ENCODE results near the gene GRIK2.

GRIK2 gene

GRCh38 chr6:102015431-102015830 lies 621.9 kb downstream of the GRIK2 start:
- TF ChIP-seq SIN3A (IDR thresholded peaks at IDR 0.05; ENCODE audit: borderline replicate concordance, insufficient read depth, low read length) (no peak), TAF1 (IDR thresholded peaks at IDR 0.05; ENCODE audit: borderline replicate concordance, insufficient read depth, low read length) (no peak), FOXP2 (optimal IDR thresholded peaks at IDR 0.05; ENCODE audit: borderline replicate concordance, extremely low read depth, extremely low read length, insufficient read depth) (no peak), POLR2AphosphoS5 (IDR thresholded peaks at IDR 0.05; ENCODE audit: low read depth, low read length) (no peak)
- TF ChIP-seq, protein P1, sequence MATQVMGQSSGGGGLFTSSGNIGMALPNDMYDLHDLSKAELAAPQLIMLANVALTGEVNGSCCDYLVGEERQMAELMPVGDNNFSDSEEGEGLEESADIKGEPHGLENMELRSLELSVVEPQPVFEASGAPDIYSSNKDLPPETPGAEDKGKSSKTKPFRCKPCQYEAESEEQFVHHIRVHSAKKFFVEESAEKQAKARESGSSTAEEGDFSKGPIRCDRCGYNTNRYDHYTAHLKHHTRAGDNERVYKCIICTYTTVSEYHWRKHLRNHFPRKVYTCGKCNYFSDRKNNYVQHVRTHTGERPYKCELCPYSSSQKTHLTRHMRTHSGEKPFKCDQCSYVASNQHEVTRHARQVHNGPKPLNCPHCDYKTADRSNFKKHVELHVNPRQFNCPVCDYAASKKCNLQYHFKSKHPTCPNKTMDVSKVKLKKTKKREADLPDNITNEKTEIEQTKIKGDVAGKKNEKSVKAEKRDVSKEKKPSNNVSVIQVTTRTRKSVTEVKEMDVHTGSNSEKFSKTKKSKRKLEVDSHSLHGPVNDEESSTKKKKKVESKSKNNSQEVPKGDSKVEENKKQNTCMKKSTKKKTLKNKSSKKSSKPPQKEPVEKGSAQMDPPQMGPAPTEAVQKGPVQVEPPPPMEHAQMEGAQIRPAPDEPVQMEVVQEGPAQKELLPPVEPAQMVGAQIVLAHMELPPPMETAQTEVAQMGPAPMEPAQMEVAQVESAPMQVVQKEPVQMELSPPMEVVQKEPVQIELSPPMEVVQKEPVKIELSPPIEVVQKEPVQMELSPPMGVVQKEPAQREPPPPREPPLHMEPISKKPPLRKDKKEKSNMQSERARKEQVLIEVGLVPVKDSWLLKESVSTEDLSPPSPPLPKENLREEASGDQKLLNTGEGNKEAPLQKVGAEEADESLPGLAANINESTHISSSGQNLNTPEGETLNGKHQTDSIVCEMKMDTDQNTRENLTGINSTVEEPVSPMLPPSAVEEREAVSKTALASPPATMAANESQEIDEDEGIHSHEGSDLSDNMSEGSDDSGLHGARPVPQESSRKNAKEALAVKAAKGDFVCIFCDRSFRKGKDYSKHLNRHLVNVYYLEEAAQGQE (IDR thresholded peaks at IDR 0.05; ENCODE audit: insufficient read depth in 1 of 2, low read depth in 2 of 2, low read length in 2 of 2), result no peak

DNA sequence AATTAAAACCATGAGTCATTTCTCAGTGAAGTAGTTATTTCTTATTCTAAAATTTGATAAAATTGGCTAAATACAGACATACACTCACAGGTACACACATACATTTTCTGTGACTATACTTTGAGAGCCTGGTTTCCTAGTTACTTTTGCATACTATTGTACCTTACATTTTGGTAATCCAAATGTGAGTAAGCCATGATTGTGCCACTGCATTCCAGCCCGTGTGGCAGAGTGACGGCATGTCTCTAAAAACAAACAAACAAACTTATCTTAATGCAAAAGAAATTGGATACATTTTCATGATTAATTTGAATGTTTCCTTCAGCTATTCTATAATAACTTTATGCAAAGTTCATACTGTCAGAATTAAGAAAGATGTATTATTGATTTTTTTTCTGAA lies 628.8 kb downstream of the GRIK2 start:
- TF ChIP-seq, protein P1 (IDR thresholded peaks at IDR 0.05; ENCODE audit: insufficient read depth in 1 of 2, low read depth in 2 of 2, low read length in 2 of 2), result no peak
- TF ChIP-seq POLR2AphosphoS5 (IDR thresholded peaks at IDR 0.05; ENCODE audit: low read depth, low read length) (no peak), FOXP2 (optimal IDR thresholded peaks at IDR 0.05; ENCODE audit: borderline replicate concordance, extremely low read depth, extremely low read length, insufficient read depth) (no peak), SIN3A (IDR thresholded peaks at IDR 0.05; ENCODE audit: borderline replicate concordance, insufficient read depth, low read length) (no peak), TAF1 (IDR thresholded peaks at IDR 0.05; ENCODE audit: borderline replicate concordance, insufficient read depth, low read length) (no peak)

GRCh38 chr6:102022803-102023202 lies 629.3 kb downstream of the GRIK2 start:
- no peak for TF ChIP-seq POLR2AphosphoS5 (IDR thresholded peaks at IDR 0.05; ENCODE audit: low read depth, low read length)
- no peak for TF ChIP-seq SIN3A (IDR thresholded peaks at IDR 0.05; ENCODE audit: borderline replicate concordance, insufficient read depth, low read length)
- TF ChIP-seq FOXP2 (optimal IDR thresholded peaks at IDR 0.05; ENCODE audit: borderline replicate concordance, extremely low read depth, extremely low read length, insufficient read depth), result no peak
- TF ChIP-seq, protein P1 (IDR thresholded peaks at IDR 0.05; ENCODE audit: insufficient read depth in 1 of 2, low read depth in 2 of 2, low read length in 2 of 2), result no peak
- TF ChIP-seq TAF1 (IDR thresholded peaks at IDR 0.05; ENCODE audit: borderline replicate concordance, insufficient read depth, low read length), result no peak

DNA sequence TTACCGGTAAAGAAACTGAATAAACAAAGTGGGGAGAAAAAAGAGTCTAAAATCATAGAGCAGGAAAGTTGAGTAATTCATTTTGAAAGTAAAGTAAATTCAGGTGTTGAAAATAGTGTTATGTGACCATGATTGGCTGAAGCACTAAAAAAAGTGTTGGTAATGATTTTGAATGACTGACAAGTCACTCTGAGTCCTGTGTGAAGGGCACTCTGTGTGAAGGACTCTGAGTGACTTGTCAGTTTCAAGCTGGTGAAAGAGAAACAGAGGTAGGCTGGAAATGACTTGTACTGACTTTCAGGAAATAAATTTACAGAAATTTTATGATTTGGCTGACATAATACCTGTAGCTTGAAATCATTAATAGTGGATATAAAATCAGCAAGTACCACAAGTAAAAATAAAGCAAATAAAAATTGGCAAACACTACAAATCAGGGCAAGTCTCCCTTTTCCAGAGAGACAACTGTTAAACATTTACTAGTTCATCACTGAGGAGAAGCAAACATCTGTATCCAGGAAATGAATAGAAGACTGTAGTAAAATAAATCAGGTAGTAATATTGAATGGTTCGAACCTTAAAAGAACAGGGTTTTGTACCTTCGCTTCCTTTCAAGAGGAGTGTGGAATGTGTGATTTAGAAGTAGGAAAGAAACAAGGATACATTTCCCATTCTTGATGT lies 630.6 kb downstream of the GRIK2 start:
- TF ChIP-seq POLR2AphosphoS5 (IDR thresholded peaks at IDR 0.05; ENCODE audit: low read depth, low read length) (no peak), SIN3A (IDR thresholded peaks at IDR 0.05; ENCODE audit: borderline replicate concordance, insufficient read depth, low read length) (no peak), TAF1 (IDR thresholded peaks at IDR 0.05; ENCODE audit: borderline replicate concordance, insufficient read depth, low read length) (no peak), FOXP2 (optimal IDR thresholded peaks at IDR 0.05; ENCODE audit: borderline replicate concordance, extremely low read depth, extremely low read length, insufficient read depth) (no peak)
- TF ChIP-seq, protein P1 (IDR thresholded peaks at IDR 0.05; ENCODE audit: insufficient read depth in 1 of 2, low read depth in 2 of 2, low read length in 2 of 2), result no peak

All from PFSK-1 (cell line).